Sigmoid colon (tissue), 3 donors: ENCODE measurements around the gene LIN7B.

Source experiments
- CTCF ChIP-seq, 4 experiments: fragments of 450-650 bp in 3 of 4; fragments of 200-600 bp in 1 of 4; IDR thresholded peaks; one replicate each; pipeline ENCODE4 v1.5.1; 2016 to 2019; ENCODE audit warnings: antibody characterized with exemption in 4 of 4, mild to moderate bottlenecking in 3 of 4, moderate library complexity in 2 of 4
- POLR2A ChIP-seq, 2 donors: fragments of 450-650 bp; IDR thresholded peaks; one replicate each; pipeline ENCODE4 v1.6.1; 2016; ENCODE audit warnings: antibody characterized with exemption in 2 of 2, mild to moderate bottlenecking in 2 of 2, moderate library complexity in 2 of 2

GRCh38 chr19:49081273-49081672 is 32.9 kb upstream of the LIN7B start:
- TF ChIP-seq CTCF (IDR thresholded peaks at IDR 0.05): no peak
- TF ChIP-seq POLR2A (IDR thresholded peaks at IDR 0.05): no peak
